ENCODE measurements around the gene PROSER2.

PROSER2 gene

GRCh38 chr10:11910102-11910501 lies 86.9 kb downstream of the PROSER2 start:
- DNase-seq = no peak

- DNase-seq = no peak
These were observed 90.0 kb downstream of the PROSER2 start for GRCh38 chr10:11913079-11913641.

- no peak for DNase-seq
These were observed 95.2 kb downstream of the PROSER2 start for GRCh38 chr10:11918384-11918783.

GRCh38 chr10:11919271-11919670 lies 96.1 kb downstream of the PROSER2 start:
- DNase-seq = no peak
